HFF-Myc (cell line): ENCODE results near the gene MALRD1.

Experiments
- DNase-seq: peaks from one replicate; pipeline ENCODE4 v3.0.0-alpha.2; 2011; ENCODE audit warnings: low read depth; ENCODE audit errors: extremely low read depth
- H3K4me3 ChIP-seq: replicated peaks from 2 replicates; pipeline ENCODE4 v1.5.1; 2011; ENCODE audit warnings: low read depth, mild to moderate bottlenecking, control low read depth, low read length
- CTCF ChIP-seq: IDR thresholded peaks from 2 replicates; pipeline ENCODE4 v1.5.1; 2012; ENCODE audit warnings: mild to moderate bottlenecking, low read depth, low read length, control low read depth; ENCODE audit errors: missing control alignments

MALRD1 gene

GRCh38 chr10:19310066-19310465, 261.5 kb downstream of the MALRD1 start:
- no peak for TF ChIP-seq CTCF
- no peak for DNase-seq
- no peak overlapping the region for H3K4me3 ChIP-seq

GRCh38 chr10:19316204-19316870, 267.7 kb downstream of the MALRD1 start:
- no peak for DNase-seq
- no peak for TF ChIP-seq CTCF
- H3K4me3 ChIP-seq = no peak overlapping the region

GRCh38 chr10:19317952-19318351, 269.4 kb downstream of the MALRD1 start:
- no peak for TF ChIP-seq CTCF

GRCh38 chr10:19325581-19325980, 277.0 kb downstream of the MALRD1 start:
- H3K4me3 ChIP-seq = no peak overlapping the region
- no peak for DNase-seq
- TF ChIP-seq CTCF = no peak

More at GRCh38 chr10:19317952-19318351, 269.4 kb downstream of the MALRD1 start:
- DNase-seq = no peak
- H3K4me3 ChIP-seq = no peak overlapping the region

GRCh38 chr10:19328582-19328981, 280.0 kb downstream of the MALRD1 start:
- no peak overlapping the region for H3K4me3 ChIP-seq
- TF ChIP-seq CTCF = no peak
- DNase-seq = no peak

GRCh38 chr10:19329475-19329874, 280.9 kb downstream of the MALRD1 start:
- DNase-seq = no peak
- H3K4me3 ChIP-seq = no peak overlapping the region
- TF ChIP-seq CTCF = no peak

- TF ChIP-seq CTCF = no peak
- DNase-seq = no peak
- no peak overlapping the region for H3K4me3 ChIP-seq
Observed at GRCh38 chr10:19332304-19332703, 283.7 kb downstream of the MALRD1 start.
